ENCODE data around the gene GTF3C4.

GTF3C4 gene, protein sequence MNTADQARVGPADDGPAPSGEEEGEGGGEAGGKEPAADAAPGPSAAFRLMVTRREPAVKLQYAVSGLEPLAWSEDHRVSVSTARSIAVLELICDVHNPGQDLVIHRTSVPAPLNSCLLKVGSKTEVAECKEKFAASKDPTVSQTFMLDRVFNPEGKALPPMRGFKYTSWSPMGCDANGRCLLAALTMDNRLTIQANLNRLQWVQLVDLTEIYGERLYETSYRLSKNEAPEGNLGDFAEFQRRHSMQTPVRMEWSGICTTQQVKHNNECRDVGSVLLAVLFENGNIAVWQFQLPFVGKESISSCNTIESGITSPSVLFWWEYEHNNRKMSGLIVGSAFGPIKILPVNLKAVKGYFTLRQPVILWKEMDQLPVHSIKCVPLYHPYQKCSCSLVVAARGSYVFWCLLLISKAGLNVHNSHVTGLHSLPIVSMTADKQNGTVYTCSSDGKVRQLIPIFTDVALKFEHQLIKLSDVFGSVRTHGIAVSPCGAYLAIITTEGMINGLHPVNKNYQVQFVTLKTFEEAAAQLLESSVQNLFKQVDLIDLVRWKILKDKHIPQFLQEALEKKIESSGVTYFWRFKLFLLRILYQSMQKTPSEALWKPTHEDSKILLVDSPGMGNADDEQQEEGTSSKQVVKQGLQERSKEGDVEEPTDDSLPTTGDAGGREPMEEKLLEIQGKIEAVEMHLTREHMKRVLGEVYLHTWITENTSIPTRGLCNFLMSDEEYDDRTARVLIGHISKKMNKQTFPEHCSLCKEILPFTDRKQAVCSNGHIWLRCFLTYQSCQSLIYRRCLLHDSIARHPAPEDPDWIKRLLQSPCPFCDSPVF

DNA sequence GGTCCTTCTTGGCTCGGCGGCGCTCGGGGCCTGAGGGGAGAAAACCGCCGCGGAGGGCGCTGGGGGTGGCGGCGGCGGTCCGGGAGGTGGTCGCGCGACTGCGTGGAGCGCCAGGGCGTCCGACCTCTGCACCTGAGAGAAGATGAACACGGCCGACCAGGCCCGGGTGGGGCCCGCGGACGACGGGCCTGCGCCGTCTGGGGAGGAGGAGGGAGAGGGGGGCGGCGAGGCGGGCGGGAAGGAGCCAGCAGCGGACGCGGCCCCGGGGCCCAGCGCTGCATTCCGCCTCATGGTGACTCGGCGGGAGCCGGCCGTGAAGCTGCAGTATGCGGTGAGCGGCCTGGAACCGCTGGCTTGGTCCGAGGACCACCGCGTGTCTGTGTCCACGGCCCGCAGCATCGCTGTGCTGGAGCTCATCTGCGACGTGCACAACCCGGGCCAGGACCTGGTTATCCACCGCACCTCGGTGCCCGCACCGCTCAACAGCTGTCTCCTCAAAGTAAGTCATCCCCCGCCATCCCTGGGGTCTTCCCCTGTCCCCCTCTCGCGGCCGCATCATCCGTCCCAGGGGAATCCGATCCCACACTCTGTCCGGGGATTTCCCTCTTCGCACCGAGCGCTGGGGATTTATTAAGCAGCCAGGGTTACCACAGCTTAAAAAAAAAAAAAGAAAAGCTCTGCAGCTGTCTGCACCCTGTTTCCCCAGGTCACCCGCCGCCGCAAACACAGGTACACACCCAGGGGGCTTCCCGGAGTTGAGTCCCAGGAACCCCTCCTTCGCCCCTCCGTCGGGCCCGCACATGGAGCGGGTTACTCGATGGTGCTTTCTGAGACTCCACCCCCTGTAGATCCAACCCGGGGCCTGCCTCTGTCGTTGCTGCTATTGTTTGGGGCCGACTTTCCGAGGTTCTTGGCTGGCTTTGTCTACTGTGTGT lies at the start of gene GTF3C4:
Gene GTF3C4, plus strand, starts transcription at position 8 of the 935 bp plus-strand sequence. Its CDS starts 135 bp downstream, at position 143.
- DNase-seq (ENCODE audit: low read depth) = peak; percentile 15

DNA sequence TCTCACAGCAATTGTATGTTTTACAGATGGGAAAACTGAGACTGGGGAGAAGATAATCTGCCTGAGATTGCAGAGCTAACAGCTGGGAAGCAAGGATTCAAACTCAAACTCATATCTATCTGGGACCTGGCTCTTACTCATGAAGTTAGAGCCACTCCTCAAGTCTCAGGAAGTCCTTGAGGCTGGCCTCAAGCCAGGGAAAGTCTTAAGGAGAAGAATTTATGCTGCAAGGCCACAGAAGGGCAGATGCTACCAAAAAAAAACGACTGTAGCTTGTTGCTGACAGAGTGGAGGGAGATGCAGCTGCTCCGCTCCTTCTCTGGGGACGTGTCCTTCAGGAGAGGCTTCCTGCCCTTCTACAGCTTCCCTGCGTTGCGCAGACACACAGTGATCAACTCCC lies 48.1 kb upstream of the GTF3C4 start:
- DNase-seq (ENCODE audit: low read depth) = no peak

DNA sequence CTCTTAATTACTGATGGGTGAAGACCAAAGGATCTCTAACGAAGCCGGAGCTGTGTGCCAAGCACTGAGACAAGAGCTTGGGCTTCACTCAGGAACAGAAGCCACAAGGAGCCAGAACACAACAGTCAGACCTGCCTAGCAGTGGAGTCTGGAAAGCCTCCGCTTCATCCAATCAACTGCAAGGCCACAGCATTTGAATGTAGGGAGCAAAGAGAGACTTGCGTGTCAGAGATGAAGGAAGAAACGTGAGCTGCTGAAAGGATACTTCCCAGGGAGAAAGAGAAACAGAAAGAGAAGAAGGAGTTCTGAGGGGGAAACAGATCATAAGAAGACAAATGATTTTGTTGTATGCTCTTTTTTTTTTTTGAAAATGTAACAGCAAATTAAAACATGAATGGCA lies 44.0 kb upstream of the GTF3C4 start:
- DNase-seq (ENCODE audit: low read depth) = no peak

DNA sequence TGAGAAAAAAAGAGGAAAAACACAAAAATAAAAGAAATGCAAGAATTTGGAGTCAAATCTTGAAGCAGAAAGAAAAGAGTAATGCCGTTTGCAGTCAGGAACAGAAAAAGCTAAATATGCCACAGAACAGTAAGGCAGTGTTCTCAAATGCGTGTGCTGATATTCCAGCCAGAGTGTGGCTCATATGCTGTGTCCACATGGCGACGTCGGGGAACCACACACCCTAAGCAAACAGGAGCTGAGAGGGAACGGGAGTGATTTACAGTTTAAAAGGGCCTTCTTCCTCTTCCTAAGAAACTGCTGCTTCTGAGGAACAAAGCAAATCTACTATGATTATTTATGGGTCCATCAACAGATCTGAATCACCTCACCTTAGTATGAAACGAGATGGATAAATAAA lies 43.2 kb upstream of the GTF3C4 start:
- DNase-seq (ENCODE audit: low read depth) = no peak

DNA sequence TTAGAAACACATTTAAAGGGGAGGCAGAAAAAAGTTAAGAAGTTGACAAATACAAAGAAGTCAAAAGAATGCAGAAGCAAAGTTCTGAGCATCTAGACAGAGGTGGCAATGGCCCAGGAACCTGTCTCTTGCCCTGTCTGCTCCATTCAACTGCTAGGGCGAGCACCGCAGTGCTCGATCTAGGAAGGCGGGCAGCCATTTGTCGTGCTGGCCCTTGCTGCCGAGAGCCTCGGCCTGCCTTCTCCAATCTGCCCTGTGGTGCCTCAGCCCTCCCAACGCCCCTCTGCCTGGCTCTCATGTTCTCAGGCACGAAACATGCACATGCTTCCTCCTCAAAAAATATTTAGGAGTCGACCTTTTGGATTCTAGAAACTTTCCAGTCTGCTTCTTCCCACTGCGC lies 42.7 kb upstream of the GTF3C4 start:
- DNase-seq (ENCODE audit: low read depth) = no peak

DNA sequence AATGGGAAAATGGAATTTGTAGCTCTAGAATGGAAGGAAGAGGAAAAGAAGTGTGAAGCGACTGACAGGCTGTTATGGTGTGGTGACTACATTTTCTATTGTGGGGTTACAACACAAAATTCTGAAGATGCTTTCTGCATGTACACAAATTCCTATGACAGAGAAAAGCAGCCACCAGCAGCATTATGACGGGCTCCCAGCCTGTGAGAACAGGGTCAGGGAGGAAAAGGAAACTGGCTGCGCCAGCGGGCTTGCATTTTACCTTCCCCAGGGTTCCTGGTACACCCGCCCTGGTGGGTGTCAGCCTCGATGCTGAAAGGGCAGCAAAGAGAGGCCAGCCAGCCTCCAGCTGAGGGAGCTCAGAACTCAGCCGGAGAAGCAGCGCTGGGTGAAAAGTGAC lies 41.5 kb upstream of the GTF3C4 start:
- no peak for DNase-seq (ENCODE audit: low read depth)

DNA sequence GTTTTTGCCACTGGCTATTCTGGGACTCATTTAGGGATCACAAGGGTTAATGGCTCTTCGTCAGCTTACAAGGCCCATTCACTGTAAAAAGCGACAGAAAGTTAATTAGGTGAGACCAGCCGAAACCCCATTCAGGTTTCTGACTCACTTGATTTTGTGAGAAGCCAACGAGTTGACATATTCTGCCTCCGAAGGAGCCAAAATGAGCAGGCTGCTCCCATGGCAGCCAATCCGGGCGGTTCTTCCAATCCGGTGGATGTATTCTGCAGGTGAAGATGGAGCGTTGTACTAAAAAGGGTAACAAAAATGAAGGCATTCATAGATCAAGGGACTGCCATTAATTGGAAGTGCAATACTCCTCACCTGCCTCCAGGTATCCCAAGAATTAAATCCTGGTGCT lies 40.1 kb upstream of the GTF3C4 start:
- no peak for DNase-seq (ENCODE audit: low read depth)

DNA sequence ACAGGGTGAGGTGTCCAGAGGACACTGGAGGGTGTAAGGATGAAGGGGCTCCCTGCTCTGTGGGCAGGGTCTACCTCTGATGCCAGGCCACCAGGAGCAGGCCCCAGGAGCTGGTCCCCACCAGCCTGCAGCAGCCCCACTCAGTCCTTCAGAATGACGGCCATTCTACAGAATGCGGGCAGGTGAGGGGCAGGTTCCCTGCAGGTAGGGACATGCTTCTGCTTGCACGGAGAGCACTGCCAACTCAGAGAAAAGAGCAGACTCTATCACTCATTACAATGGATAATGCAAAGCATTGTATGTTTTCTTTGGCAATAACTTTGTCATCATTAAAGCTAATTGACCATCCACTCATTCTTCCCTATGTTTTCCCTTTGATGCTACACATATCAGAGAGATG lies 39.5 kb upstream of the GTF3C4 start:
- no peak for DNase-seq (ENCODE audit: low read depth)

DNA sequence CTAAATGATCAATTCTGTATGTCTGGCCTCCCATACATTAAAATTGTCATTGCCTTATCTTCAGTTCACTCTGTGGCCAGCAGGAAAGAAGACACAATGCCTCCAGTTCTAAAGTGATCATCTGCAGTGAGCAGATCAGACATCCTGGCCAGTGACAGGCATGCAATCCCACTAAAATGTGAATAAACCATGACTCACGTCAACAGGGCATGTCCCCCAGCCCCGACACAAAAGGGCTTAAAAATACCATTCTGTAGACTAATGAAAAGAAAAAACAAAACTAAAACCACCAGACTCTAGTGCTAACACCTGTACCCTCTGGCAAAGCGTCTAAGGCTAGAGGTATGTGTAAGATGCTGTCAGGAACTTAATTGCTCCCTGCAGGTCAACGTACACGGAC lies 39.0 kb upstream of the GTF3C4 start:
- no peak for DNase-seq (ENCODE audit: low read depth)

DNA sequence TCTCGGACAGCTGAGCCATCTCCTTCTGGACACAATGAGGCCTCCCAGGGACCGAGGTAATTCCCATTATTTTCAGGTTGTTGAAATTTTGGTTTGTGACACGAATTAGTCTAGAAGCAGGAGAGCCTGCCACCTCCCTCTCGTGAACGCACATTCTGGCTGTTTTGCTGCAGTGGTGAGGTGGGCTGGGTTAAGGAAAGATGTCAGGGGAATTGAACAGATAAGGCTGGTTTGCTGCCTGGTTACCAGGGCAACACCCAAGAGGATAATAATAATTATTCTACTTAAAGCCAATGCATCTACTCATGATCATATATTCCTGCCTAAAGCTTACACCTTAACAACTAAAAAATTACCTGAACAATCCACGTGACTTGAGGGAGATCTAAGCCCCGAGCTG lies 38.6 kb upstream of the GTF3C4 start:
- DNase-seq (ENCODE audit: low read depth) = no peak

DNA sequence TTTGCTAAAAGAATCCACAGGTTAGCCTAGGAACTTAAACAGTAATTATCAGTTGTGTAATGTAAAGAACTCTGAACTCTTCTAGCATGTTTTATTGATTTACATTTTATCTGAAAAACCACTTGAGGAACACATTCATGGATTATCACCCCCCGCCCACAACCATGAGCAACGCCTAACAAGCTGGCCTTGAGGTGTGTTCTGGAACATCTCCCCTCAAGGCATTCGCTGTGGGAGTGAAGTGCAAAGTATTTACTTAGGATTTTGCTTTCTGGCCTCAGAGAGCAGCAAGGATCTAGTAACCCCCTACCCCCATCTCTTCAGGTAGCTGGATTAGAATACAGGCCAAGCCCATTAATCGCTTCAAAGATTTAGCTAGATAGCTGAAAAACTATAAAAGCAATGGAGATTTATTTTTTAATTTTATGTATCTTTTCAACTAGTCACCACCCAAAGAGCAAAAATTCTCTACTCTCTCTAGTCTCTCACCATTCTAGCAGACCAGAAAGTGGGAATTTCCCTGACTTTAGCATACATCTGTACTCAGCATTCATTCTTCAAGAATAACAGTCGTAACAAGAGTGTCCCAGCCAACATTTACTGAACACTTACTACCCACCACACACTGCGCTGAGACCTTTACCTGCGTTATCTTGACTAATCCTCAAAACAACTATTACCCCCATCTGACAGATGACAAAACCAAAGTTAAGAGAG lies 37.7 kb upstream of the GTF3C4 start:
- no peak for DNase-seq (ENCODE audit: low read depth)

DNA sequence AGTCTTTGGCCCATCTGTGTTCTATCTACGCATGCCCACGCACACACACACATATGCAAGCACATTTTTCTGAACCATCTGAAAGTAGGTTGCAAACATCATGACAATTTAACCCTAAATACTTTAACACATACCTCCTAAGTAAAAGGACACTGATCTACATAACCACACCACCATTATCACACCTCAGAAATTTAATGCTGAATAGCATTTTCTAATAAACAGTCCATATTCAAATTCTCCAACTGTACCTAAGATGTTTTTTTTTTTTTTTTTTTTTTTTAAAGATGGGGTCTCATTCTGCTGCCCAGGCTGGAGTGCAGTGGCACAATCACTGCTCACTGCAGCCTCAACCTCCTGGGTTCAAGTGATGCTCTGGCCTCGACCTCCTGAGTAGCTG lies 35.9 kb upstream of the GTF3C4 start:
- DNase-seq (ENCODE audit: low read depth) = no peak

DNA sequence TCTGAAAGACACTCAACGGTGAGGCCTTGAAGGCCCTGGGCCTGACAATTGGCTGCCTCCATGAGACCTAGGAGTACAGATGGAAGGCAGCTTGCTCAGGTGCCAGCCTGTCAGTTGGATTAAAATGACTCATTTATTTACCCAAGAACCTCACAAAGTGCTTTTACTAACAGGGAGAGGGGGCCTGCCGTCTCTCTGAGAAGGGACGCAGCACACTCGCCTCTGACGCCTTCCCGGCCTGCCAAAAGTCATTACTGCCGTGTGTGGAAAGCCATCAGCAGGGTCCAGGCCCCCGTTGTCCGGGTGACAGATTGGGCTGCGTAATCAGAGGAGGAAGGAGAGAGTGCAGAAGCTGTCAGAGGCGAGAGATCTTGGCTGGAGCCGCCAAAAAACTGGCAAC lies 32.9 kb upstream of the GTF3C4 start:
- no peak for DNase-seq (ENCODE audit: low read depth)

DNA sequence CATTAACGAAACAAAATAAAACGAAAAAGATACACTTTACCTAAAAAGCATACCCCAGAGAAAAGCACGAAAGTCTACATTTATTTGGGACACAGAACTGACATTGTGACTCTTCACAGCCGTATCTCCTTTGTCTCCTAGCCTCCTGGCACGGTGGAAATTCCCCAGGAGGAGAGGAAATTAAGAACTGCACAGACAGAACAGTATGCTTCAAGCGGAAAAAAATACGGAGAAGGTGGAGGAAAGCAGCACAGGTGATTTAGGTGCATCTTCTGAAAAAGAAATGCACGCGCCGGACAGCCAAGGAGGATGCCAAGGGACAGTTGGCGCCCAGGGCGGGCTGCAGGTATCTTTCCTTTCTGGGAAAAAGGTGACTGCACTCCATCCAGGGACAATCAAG lies 32.5 kb upstream of the GTF3C4 start:
- DNase-seq (ENCODE audit: low read depth) = no peak

DNA sequence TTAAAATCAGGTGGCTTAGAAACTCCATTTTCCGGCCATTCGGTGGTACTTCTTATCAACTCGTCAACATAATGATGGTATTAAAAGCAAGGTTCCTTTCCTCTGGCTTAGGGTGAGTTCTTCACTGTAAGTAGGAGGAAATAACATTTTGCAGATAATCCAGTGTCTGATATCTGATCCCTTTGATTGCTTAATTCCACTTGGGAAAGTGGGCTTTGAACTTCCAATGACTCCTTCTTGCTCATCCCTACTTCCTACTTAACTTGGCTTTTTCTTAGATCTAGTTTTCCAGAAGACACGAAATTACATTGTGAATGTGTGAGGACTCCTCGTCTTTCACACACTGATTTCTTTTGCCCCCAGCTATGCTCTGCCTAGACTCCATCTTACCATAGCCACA lies 32.0 kb upstream of the GTF3C4 start:
- DNase-seq (ENCODE audit: low read depth) = no peak

DNA sequence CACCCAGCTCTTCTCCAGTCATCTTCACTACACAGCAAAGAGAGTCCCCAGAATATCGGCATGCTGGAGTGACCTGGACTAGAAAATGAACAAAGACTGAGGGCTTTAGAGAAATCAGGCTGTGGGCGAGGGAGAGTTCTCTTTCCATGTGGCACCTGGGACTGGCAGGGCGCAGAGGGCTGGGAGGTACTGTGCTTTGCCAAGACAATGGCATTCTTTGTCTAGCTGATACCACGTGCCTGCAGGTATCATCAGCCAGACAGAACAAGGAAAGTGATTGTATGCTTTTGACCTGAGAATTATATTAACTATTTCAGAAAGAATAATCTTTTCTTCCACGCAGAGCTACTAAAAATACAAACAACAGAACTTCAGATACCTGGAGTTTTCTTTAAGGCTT lies 30.9 kb upstream of the GTF3C4 start:
- no peak for DNase-seq (ENCODE audit: low read depth)

DNA sequence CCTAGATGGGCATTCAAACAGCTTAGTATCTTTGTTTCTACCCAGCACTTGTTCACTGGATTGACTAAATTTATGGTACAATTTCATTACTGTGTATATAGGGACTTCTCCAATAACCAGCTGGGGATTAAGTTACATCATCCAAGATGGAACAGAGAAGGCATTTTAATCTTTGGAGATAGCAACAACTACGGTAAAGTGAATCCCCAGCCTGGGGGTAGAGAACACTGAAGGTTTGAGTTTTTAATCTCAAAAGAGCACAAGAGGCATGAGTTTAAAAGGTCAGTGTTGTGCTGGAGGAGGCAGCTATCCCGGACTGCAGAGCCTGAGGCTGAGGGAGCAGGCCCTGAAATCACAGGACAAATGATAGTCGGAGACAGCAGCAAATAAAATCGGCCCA lies 29.0 kb upstream of the GTF3C4 start:
- no peak for DNase-seq (ENCODE audit: low read depth)

DNA sequence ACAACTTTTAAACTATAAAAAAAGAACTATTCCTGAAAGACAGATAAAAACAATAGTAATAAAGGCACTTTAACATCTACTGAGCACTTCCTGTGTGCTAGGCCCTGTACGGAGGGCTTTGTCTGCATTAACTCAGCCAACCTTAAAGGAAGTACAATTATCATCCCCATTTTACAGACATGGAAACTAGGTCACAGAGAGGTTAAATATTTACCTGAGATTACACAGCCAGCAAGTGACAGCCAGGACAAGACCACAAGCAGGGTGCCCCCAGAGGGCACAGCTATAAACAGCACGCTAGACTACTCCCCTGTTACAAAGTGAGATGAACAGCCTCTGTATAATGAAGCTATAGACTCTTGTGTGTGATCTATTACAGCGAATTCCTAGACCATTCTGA lies 26.0 kb upstream of the GTF3C4 start:
- no peak for DNase-seq (ENCODE audit: low read depth)

DNA sequence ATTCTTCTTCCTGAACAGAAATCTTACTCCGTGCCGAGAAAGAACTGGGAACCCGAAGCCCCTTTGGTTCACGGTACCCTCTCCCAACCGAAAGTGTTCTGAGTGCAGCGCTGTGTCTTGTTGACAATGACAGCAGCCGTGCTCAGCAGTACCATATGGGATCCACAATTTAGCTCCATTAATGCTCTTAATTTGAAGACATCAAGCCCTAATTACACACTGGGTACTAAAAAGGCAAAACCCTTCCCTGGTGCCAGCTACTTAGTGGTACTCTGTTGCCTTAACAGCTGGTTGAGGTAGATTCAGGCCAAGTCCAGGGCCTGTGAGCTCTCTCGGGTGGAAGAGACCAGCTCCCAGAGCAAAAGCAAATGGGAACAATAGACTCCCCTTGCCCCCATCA lies 25.0 kb upstream of the GTF3C4 start:
- DNase-seq (ENCODE audit: low read depth) = no peak

DNA sequence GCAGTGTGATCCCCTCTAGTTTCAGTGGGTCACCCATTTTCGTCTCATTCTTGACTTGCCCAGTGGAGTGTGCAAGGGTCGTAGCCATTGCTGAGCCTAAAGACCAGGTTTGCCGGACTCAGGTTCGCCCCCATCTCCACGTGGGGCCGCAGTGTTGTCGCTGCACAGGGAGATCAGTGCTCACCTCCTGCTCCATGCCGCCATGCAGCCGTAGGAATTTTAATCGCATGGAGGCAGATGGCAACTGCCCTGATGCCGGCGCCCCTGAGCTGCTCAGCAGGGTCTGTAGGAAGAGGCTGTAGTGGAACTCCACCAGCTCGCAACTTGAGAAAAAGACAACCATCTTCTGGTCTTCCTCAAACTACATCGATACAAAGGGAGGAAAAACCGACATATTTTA lies 24.6 kb upstream of the GTF3C4 start:
- DNase-seq (ENCODE audit: low read depth) = no peak

DNA sequence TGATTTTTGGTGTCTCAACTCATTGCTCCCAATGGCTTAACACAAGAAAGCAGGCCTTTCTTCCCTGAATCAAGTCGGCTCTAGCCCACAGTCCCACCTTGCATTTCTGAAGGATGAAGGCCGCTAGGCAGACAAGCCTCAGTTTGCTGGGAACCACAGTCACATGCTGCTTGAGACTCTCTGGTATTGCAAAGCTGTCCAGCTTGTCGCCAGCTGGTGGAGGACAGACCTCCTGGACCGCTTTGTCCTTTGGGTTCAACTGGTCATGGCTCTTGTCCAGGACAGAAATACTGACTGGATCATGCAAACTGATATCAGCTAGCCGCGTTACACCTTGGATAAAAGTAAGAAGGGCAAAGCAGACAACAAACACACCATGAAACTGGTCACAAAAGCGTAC lies 23.5 kb upstream of the GTF3C4 start:
- DNase-seq (ENCODE audit: low read depth) = no peak

DNA sequence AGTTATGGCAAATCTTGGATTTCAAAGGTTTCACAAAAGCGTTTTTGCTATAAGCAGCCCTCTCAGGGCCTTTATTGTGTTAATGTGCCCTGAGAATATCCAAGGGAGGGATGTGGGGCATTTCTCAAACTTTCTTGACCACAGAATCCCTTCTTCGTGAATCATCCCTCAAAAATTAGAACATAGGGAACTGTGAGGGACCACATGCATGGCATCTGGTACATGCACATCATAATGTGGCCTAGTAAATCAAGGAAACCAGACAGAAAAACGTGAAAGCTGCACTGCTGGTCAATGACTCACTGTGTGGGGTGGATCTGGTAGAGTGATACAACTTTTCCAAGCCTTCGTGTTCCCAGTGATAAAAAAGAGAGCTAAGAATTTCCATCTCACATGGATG lies 22.9 kb upstream of the GTF3C4 start:
- DNase-seq (ENCODE audit: low read depth) = no peak
